HK-2 (cell line): Measurements from ENCODE around the gene PRDM5.

Source experiments
- DNase-seq: peaks from one replicate; pipeline ENCODE4 v3.0.0-alpha.2; 2018; ENCODE audit not compliant: unreplicated experiment

The PRDM5 gene

DNA sequence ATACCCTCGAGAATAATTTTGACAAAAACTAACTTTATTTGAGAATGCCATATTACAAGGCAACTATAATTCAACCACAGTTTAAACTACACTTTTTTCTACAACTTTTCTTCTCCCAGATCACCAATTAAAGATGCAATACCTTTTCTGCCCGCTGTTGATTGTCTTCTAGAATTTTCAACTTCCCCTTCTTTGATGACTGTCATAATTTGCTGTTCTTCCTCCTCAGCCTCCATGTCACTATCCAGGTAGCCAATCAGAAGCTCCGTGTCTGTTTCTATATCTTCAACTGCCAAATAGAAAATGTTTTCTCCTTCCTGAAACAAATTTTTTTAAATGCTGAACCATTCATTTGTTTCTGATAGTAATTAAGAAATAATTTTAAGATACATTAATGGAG lies 101.5 kb downstream of the PRDM5 start:
- DNase-seq = no peak

DNA sequence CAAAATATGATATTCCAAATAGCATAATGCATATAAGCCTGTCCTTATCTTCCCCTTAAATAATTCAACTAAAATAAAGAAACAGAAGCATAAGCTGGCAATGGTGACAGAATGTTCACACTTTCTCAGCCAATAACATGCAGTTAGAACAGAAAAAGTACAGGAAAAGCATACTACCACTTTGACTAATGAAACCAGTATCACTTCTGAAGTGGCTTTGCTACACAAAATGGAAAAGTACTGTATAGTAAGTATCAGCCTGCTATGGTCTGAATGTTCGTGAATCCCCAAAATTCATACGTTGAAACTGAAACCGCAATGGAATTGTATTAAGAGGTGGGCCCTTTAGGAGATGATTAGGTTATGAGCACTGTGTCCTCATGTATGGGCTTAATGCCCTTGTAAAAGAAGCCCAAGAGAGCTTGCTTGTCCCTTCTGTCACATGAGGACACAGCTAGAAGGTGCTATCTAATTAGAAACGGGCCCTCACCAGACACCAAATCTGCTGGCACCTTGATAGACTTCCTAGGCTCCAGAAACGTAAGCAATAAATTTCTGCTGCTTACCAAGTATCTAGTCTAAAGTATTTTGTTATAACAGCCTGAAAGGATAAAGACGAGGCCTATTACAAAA lies 102.6 kb downstream of the PRDM5 start:
- no peak for DNase-seq

- no peak for DNase-seq
Measured at GRCh38 chr4:120816296-120816965, 106.1 kb downstream of the PRDM5 start.

DNA sequence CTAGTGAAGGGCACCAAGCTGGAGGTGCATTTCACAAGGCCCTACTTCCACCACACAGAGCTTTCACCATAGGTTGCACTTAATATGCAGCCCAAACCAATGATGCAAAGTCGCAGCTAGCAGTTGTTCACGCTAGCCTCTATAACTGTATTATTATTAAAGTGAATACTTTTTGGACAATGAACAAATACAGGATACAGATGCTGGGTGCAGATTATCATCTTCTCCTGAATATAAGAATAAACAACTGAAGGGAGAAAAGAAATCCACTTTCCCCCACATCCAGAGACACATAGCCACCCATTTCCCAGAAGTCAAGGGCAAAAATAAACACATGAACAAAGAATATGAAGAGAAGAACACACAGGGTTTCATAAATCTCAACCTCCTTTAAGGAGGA lies 107.2 kb downstream of the PRDM5 start:
- DNase-seq = no peak

DNA sequence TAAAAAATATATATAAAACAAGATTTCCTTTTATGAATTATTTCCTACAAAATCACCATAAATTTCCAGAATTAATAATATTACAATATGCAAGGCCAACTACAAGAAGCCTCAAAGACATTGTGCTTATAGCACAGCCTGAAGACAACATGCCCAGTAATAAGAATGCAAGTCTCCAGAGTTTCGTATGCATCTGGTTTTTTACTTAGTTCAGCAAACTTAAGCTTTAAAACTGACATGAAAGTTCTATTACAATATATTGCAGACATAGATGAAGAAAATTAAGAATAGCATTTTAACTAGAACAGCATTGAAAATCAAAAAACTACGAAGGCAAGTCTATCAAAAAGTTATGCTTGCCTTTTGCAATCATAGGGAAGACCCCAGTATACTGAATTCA lies 107.6 kb downstream of the PRDM5 start:
- DNase-seq = no peak

- DNase-seq = no peak
Measured at GRCh38 chr4:120812216-120812615, 110.3 kb downstream of the PRDM5 start.

GRCh38 chr4:120809518-120809917 lies 113.0 kb downstream of the PRDM5 start:
- no peak for DNase-seq

DNA sequence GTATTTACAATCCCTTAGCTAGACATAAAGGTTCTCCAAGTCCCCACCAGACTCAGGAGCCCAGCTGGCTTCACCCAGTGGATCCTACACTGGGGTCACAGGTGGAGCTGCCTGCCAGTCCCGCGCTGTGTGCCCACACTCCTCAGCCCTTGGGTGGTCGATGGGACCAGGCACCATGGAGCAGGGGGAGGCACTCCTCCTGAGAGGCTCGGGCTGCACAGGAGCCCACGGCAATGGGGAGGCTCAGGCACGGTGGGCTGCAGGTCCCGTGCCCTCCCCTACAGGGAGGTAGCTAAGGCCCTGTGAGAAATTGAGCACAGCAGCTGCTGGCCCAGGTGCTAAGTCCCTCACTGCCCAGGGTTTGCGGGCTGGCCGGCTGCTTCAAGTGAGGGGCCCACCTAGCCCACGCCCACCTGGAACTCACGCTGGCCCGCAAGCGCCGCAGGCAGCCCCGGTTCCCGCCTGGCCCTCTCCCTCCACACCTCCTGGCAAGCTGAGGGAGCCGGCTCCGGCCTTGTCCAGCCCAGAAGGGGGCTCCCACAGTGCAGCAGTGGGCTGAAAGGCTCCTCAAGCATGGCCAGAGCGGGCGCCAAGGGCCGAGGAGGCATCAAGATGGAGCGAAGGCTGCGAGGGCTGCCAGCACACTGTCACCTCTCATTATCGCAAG lies 113.9 kb downstream of the PRDM5 start:
- no peak for DNase-seq

- no peak for DNase-seq
Measured at GRCh38 chr4:120801137-120801758, 121.3 kb downstream of the PRDM5 start.

DNA sequence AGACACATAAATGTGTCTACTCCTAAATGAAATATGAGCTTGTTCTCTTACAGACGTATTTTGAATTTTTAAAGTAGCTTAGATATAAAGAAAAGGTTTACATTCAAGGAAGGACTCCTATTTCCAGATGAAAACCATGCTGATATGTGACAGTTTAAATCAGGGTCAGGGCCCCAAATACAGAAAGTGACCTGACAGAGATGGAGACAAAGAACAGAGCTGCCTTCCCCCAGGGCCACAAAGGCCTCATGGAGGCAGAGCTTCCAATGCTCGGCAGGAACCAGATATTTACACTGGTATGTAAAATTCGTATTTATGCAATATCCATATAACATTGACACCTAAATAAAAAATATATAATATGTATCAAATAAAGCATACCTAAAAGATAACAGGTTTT lies 124.0 kb downstream of the PRDM5 start:
- DNase-seq = no peak

DNA sequence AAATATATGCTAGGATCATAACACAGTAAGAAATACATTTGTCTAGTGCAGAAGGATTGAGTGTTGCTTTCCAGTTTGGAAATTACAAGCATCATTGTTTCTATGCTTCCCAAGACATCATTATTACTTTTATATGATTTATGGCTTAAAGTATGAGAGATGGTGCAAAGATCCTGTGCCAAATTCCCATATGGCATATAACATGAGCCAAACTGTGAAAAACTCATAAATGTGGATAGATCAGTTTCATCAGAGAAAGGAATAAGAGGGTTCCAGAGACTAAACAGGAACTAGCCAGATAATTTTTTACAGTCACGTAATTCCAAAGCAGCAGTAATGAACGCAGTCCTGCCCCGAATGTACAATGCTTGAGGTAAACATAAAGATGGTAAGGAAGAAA lies 126.3 kb downstream of the PRDM5 start:
- no peak for DNase-seq

- no peak for DNase-seq
Measured at GRCh38 chr4:120785202-120785601, 137.3 kb downstream of the PRDM5 start.

GRCh38 chr4:120777459-120777858 lies 145.1 kb downstream of the PRDM5 start:
- no peak for DNase-seq

- no peak for DNase-seq
Measured at GRCh38 chr4:120775431-120775830, 147.1 kb downstream of the PRDM5 start.

- no peak for DNase-seq
Measured at GRCh38 chr4:120773641-120774040, 148.9 kb downstream of the PRDM5 start.

- DNase-seq = no peak
Measured at GRCh38 chr4:120771907-120772306, 150.6 kb downstream of the PRDM5 start.

DNA sequence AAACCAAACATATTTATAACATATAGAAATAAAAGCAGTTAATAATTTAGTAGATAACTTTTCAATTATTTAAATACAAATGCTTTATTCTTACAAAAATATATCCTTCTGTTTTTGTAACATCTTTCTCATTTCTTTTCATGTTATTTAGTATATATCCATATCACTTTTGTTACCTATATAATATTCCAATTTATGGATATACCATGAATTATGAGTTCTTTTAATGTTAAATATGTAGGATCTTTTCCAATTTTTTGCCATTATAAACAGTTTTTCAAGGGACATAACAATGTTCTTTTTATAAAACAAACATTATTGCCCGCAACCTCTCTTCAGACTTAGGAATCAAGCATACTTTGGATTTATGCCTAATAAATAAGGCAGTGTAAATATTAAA lies 151.6 kb downstream of the PRDM5 start:
- no peak for DNase-seq

GRCh38 chr4:120769227-120769626 lies 153.3 kb downstream of the PRDM5 start:
- DNase-seq = no peak

DNA sequence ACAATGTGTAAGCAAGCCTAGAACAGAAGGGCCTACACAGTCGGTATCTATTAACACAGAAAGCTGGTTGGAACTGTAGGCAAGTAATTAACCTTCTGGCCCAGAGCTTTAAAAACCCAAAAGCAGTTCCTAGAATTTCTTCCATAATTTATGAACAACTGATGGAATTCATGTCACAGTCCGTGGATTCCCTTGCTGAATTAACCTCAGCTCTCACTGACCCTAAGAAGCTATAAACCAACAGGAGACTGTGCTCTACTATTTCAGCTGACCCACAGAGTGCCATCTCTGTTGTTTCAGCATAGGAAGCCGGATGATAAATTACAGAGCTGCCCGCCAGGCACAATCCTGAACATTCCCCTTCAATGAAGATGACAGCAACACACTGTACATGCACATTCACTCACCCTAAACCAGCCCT lies 157.3 kb downstream of the PRDM5 start:
- DNase-seq = no peak

DNA sequence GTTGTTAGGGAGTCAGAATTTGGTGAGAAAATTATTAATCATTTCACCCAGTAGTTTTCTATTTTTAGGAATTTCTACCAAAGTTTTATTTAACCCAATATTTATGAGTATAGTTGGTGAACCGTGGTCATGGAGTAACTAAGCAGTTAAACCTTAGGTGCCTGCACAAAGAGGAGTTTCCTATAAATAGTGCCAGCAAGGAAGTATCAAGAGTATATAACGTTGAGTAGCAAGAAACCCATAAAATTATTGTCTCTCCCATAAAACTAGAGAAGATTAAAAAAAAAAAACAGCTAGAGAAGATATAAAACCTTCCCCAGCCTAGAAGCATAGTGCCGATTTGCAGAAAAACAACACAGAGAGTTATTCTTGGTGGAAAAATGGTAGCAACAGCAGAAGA lies 158.9 kb downstream of the PRDM5 start:
- no peak for DNase-seq

DNA sequence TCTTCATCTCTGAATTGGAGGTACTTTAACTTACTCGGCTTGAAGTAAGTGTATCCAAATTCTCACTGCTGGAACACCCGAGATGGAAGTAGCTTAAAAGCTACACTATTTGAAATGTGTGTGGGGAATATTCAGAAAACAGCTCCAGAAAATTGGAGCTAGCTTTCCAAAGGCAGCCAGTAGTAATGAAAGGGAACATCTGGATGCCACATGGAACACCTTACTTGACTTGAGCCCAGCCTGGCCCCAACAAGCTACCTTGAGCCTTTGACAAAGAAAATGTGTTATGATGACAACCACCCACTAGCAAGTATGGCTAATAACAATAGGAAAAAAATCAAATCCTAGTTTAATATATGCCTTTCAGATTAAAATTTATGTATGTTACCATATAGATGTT lies 161.5 kb downstream of the PRDM5 start:
- no peak for DNase-seq

- no peak for DNase-seq
Measured at GRCh38 chr4:120760047-120760446, 162.5 kb downstream of the PRDM5 start.

DNA sequence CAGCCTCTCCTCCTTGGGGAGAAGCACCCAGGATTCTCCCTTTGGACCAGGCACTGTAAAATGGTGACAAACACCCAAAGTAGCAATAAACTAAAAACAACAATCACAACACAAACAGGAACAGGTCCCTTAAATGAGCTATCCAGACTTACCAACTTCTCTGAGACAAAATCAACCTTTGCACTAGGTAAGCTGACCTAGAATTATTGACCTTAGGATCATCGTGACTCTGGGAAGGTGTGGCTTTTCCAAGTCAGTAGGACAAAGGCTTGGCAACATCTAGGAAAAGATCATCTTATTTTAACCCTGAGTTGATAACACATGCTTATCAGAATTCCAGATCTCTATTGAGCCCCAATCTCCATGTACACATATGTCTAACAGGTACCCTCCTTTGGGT lies 166.7 kb downstream of the PRDM5 start:
- no peak for DNase-seq
